CD4-positive, alpha-beta T cell treated with Interleukin-1 beta for 1 hour (primary cell): ENCODE results near the gene PEX13.
"Not testable (repeated sequence)": the region's sequence is repeated elsewhere in the genome, so short reads cannot be mapped to it uniquely, and the experiment has no call there.

Experiments
- DNase-seq, 2 donors: peaks; one replicate each; pipeline ENCODE4 v3.0.0-alpha.2; 2020 to 2022

Gene PEX13, protein sequence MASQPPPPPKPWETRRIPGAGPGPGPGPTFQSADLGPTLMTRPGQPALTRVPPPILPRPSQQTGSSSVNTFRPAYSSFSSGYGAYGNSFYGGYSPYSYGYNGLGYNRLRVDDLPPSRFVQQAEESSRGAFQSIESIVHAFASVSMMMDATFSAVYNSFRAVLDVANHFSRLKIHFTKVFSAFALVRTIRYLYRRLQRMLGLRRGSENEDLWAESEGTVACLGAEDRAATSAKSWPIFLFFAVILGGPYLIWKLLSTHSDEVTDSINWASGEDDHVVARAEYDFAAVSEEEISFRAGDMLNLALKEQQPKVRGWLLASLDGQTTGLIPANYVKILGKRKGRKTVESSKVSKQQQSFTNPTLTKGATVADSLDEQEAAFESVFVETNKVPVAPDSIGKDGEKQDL

DNA sequence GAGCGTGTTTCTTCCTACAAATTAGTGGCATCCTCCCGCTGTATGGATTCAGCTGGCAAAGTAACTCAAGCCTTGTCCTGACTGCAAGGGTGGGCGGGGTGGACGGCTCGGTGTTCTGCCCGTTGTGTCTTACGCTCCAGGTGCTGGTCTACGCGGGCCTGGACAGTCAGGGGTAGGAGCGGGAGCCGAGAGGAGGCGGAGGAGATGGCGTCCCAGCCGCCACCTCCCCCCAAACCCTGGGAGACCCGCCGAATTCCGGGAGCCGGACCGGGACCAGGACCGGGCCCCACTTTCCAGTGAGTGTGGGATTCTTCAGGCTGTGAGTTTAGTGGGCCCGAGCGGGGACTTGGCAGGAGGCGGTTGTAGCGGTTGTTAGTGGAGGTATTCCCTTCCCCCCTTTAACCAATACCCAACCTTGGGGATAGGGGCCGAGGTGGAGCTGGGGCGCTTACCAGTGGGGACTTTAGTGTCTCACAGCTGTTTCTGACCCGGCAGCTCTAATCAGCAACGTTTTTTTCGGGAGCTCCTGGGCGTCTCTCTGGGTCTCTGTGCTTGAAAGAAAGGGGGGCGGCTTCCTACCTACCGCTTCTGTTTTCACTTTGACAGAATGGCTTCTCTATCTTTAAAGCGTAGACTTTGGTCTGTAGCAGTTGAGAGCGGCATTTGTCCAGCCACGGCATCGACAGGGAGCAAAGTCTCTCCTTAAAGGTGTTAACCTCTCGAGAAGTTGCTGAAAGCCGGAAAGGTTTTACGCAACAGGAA, at the start of gene PEX13, which contains the start of gene PUS10:
Gene PEX13 (plus strand): TSS at position 165 of the 762 bp plus-strand sequence. CDS start 40 bp downstream, at position 205.
Gene PUS10 (minus strand): TSS at position 700 of the 762 bp plus-strand sequence. CDS start 6,365 bp downstream, outside the sequence.
- DNase-seq, result peak; percentile 39 to 49

DNA sequence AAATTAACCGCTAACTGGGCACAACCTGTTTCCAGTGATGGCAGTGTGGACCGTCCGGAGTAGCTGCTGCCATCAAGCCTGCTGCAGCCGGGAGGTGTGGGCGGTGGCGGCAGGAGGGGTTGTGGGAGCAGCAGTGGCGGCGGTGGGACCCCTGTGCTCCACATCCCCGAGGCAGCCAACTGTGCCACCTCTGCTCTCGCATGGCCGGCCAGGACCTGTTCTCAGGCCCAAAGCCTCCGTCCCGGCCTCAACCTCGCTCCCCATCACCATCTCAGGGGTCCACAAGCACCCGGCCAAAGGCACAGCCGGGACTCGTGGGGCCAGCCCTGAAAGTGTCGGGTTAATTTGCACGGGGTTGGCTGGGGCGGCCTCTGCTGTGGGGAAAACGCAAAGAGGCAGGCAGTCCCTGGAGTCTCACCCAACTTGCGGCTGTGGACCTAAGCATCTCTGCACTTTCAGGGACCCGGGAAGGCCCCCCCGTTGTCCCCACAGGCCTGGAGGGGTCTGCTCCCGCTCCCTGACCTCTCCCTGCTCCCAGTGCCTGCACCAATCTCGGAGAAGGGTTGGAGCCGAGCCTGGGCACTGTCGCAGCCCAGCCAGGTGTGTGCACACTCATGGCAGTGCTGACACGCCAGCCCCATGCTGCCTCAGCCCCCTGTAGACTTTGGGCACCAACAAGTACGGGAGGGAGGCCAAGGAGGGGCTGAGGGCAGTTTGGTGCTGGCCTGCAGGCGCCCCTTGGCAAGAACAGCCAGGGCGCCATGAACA, 44.4 kb upstream of the PEX13 start:
- no peak for DNase-seq

DNA sequence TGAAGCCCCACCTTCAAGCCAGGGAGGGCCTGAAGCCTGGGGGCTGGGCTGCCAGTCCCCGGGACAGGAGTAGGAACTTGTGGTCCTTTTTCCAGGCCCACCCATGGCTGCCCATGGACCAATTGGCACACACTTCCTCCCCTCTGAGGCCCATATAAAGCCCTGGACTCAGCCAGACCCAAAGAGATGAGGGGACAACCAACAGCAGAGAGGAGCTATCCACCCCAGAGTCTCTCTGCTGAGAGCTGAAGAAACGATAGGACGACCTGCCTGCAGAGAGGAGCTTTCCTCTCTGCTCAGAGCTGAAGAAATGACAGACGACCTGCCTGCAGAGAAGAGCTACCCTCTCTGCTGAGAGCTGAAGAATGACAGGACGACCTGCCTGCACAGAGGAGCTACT, 43.8 kb upstream of the PEX13 start:
- DNase-seq, result no peak

DNA sequence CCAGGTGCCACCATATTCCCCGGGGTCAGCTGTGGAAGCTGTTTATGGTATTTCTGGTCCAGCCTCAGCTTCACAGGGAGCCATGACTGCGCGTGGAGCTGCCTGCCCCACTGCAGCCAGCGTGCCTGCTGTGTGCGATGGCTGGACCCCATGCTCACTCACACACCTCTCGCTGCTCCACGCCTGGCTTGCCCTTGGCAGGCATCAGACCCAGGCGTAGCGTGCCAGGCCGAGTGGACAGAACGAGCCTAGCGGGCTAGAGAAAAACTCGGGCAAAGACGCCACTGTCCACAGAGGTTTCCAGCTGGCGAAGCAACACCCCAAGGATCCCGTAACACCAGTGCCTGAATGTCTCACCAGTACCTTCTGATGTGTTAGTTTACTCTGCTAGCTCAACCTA, 42.9 kb upstream of the PEX13 start:
- DNase-seq, result no peak

DNA sequence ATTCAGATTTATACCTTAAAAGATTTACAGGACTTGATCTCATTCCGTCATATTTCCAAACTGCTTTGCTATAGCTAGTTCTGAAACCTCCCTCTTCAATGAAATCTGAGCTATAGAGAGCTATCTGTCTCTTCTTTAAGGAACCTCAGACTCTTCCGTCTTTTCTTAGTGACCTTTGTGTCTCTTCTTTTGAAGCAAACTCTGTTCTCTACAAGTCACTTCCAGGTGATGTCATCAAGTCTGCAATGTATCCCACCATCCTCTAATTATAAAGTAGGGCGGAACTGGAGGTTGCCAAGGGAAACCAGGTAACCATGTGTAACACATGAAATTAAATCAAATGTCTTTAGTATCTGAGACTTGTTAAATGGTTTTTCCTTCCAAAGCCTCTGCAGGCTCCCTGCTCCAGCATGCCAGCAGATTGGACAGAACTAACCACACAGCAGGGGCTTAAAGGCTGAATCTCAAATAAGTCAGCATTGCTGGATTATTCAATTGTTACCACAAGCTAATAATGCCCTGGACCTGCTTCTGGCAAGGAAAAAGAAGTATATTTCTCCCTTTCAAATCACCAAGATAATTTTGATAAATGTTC, 41.2 kb upstream of the PEX13 start:
- DNase-seq, result no peak

DNA sequence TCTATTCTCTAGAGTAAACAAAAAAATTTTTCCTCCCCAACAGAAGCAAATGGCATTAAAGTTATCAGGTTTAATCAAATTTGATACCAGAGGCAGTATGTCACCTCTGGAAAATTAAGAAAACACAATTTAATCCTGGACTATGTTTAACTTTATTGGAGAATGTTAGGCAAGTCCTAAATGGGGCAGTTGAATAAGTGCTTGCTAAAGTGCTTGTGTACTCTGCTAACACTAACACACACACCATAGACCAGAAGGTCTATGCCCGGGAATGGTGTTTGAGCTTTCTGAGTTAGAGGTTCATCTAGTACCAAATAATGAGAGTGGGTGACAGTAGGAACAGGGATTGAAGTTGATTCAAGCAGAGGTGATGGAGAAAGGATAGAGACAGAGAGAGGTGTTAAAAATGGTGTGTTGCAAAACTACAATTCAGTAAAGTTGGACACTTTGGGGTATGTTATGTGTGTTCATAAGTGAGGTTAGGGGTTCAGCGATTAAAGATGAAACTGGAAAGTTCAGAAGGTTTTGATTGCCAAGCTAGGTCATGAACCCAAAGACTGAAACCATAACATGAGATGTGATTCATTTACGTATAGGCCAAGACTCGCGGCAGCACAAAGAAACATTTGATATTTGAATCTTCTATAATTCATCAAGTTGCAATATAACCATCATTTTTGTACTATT, 40.5 kb upstream of the PEX13 start:
- no peak for DNase-seq

DNA sequence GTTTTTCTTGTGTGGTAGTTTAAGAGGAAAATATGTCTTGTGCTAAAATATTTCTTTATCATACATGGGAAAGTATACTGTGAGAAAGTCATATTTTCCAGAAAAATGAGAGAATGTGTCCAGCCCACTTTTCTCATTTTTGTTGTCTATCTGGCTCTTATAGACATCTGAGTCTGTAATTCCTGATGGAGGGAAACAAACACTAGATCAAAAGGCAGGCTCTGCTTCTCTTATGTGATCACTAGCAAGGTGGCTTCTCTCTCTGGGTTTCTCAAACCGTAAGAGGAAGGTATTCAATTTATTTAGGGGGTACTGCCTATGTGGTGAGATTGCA, 40.0 kb upstream of the PEX13 start:
- DNase-seq, result no peak

DNA sequence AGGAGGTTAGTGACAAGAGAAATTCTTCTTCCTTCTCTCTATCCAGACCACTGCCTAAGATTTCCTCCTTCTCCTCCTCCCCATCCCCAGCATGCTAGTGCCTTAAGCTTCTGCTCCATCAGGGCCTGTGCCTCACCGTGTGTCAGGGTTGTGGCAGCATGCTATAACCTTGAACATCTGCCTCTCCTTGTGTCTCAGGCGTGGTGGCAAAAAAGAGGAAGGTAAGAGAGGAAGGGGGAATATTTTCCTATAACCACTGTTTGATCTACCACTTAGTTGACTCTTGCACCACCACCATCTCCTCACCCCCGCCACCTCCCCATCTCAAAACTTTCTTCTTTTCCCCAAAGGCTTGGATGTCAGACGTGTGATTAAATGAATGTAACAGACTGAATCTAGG, 38.3 kb upstream of the PEX13 start:
- DNase-seq, result no peak

DNA sequence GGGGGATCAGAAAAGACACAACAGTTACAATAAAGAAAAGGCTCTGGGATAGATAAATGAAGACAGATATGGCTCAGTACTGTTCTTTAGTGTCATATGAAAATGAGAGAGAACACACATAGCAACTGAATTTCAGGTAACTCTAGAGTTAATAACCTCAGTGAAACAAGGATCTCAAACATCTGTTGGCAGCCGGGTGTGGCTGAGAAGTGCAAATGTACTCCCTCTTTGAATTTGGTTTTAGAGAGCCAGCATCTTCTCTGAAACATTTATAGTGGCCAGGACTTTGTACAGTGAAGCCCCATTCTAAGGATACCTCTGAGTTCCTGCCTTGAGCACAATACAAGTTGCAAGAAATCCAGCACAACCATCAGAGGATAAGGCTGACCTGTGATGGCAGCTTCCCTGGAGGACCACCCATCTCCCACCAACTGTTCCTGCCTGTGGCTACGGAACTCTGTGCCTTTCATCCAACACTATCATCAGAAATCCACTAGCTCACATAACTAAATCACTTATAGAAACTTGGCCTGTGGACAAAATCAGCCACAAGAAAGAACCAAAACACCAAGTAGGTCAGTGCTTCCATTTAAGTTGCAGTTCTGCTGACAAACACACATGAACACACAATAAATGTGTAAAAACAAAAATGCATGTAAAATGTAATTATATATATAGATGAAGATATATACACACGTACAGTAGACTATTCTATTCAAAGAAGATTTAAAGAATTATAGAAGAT, 37.3 kb upstream of the PEX13 start:
- DNase-seq, result no peak

DNA sequence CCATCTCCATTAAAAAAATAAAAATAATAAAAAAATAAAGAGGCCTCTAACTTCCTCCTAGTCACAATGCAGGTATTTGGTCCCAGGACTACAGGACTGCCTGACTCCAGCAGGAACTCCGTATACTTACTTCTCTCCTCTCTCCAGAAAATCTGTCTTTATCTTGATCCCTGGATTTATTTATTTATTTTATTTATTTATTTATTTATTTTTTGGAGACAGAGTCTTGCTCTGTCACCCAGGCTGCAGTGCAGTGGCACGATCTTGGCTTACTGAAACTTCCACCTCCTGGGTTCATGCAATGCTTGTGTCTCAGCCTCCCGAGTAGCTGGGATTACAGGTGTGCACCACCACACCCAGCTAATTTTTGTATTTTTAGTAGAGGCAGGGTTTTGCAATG, 35.5 kb upstream of the PEX13 start:
- not testable (repeated sequence) for DNase-seq

DNA sequence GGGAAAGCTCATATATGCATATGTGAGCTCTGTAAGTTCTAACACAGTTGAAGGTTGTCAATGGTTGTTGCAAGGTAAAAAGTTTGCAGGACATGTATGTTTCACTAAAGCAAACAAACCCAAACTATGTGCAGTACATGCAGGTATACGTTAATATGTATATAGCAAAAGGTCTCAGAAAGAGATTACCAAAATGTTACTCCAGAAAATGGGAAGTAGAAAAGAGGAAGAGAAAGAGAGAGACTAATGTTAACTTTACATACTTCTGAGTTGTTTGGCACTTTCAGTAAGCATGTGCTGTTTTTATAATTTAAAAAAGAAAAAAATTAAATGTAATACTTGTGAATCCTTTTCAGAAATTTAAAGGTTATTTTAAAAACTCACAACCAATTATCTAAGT, 32.8 kb upstream of the PEX13 start:
- no peak for DNase-seq

DNA sequence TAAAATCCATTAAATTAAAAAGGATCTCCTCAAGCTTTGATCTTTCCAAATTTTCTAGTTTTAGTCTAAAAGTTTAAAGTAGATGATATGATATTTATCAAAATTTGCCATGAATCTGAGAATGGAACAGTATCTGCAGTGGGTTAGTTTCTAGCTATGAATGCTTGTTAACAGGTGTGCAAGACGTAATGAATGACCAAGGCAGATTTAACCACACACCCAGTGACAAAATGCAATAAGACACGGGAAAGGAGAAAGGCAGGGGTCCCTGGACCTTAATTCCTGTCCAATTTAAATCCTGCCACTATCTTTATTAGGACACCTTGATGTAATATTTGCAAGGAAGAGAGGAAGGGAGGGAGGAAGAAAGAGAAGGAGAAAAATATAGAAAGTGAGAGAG, 30.5 kb upstream of the PEX13 start:
- no peak for DNase-seq

DNA sequence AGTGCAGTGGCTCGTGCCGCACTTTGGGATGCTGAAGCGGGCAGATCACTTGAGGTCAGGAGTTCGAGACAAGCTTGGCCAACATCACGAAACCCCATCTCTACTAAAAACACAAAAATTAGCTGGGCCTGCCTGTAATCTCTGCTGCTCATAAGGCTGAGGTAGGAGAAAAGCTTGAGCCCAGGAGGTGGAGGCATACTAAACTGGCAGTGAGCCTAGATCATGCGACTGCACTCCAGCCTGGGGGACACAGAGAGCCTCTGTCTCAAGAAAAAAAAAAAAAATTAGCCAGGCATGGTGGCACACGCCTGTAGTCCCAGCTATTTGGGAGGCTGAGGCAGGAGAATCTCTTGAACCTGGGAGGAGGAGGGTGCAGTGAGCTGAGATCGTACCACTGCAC, 29.9 kb upstream of the PEX13 start:
- DNase-seq, result not testable (repeated sequence)

DNA sequence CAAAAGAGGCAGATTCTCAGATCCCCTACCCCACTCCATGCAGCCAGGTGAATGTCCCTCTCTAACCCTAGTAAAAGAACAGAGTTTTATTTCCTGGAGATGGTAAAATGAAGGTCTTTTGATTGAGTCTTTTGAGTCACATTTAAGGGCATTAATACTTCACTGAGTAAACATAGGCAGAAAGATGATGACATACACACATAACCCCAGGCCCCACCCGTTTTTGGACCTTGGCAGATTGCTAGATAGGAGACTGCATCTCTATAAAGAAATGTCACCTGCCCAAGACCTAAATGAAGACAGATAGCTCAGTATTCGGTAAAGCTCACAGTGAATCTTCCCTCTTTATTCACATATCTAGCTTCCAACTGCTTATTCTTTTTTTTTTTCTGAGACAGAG, 28.3 kb upstream of the PEX13 start:
- no peak for DNase-seq

DNA sequence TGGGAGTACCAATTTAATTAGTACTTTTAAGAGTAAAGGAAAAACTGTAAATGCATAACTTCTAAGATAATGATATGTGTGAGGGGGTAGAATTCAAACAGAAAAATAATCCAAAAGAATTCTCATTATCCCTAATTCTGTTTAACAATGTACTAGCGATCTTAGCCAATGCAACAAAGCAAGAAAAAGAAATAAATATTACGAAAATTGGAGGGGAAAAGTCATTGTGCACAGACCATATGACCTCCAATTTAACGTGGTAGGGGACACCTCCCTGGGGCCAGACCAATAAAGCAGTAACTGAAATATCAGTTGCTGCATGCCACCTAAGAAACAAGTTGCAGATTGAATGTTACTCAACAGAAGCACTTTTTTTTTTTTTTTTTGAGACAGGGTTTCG, 25.9 kb upstream of the PEX13 start:
- DNase-seq, result no peak

DNA sequence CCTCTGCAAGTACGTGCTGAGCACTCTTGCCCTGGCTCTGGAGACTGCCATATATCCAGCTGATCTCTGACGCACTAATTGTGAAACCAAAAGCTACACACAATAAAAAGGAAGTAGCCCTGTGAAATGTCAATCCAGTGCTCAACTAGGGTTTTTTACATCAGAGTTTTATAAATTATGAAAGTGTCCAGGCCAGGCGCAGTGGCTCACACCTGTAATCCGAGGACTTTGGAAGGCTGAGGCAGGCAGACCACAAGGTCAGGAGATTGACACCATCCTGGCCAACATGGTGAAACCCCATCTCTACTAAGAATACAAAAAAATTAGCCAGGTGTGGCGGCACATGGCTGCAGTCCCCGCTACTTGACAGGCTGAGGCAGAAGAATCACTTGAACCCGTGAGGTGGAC, 24.5 kb upstream of the PEX13 start:
- peak; percentile 60 to 65 for DNase-seq

DNA sequence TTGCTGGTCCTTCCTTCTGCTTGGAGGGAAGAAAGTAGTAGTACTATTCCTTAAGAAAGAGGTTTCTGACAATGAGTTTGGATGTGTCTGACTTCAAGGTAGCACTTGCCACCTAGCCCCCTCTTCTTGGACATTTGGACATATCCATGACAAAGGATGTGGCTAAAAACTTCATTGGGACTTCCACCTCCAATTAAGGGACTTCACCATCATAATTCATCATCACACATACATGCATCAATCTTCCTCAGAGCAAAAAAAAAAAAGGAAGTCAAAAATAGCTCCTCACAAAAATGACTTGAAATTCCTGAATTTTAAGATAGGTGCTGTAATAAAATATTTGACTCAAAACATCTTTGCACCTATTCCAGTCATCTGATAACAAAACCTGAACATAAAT, 23.4 kb upstream of the PEX13 start:
- no peak for DNase-seq

DNA sequence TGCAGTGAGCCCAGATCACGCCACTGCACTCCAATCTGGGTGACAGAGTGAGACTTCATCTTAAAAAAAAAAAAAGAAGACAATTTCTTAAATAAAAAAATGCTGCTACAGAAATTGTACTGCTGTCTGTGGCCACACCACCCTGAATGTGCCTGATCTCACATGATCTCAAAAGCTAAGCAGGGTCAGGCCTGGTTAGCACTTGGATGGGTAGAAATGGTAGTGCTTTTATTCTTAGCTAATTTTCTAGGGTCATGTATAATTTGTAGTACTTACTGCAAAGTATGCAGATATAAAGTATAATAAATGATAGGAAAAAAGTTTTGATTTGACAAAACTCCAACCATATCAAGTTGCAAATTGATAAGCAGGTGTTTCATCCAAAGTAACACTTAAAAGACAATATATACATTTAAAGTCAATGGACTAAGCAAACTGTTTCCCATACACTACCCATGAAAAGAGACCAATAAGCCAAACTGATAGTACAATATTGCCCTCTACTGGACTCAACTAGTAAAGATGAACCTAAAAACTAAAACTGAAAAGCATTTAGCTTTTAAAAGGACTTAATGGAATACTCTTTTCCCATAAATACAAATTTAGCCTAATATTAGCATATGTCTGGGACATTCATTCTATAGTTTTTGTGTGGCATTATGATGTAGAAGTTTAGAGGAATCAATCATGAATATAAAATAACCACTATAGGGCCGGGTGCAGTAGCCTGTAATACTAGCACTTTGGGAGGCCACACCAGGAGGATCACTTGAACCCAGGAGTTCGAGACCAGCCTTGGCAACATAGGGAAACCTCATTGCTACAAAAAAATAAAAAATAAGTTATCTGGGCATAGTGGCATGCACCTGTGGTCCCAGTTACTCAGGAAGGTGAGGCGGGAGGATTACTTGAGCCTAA, 18.6 kb upstream of the PEX13 start:
- peak; percentile 45 to 64 for DNase-seq

DNA sequence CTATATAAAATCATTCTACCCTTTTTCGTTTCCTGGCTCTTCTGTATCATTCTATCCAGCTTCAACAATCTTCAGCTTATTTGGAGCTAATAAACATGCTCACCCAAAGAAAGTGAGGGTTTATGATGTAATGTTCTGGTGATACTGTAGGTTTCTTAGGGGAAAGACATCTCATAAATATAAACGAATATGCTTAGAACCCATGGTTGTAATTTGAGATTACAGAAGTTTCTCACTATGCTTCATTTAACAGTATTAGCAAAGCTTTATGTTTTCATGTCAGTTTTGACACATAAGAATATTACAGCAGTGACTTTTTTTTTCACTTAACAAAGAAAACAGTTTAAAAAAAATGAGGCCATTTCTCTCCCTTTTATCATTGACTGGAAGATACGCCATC, 11.8 kb upstream of the PEX13 start:
- no peak for DNase-seq

DNA sequence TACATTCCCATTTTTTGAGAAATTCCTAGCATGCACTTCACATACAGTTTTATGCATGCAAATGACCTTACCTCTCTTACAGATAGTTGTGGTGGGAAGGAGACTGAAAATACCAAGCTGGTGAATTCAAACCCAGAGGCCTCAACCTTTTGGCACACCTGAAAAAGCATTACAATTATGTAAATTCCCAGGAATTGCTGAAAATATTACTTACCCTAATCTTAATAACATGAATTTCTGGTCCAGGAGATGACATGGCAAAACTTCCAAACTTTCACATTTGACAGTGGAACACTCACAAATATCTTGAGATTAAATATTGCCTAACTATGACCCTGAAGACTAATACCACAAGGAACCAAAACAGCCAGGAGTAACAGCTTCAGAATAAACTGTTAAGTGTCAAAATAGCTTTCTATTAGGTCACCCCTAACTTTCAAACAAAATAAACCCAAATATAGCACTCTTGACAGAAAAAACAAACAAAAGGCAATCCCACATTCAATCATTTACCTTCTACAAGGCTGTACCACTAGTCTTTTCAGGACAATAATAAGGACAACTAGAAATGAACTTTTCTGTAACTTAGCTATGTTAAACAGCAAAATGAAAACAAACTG, 10.9 kb upstream of the PEX13 start:
- no peak for DNase-seq
